Ovary (tissue), 9 donors: Measurements from ENCODE around the gene TENM4. TPM values are rescaled to one million over a fixed set of nuclear protein-coding genes. Genes with fewer than 3 reads are reported as not detected.

ENCODE experiments used
- DNase-seq, 5 donors: peaks; one replicate each; pipeline ENCODE4 v3.0.0-alpha.2; 2019 to 2020
- H3K27ac ChIP-seq, 2 donors: fragments of 200-600 bp; one replicate each; pipeline versions ENCODE4 v1.5.1 to v1.8.0; 2019 to 2022
- H3K27me3 ChIP-seq: fragments of 200-600 bp; one replicate; pipeline ENCODE4 v1.8.0; 2022
- H3K36me3 ChIP-seq: fragments of 200-600 bp; sonication (generic); one replicate; pipeline ENCODE4 v1.5.1; 2019
- H3K4me1 ChIP-seq: one replicate; pipeline ENCODE4 v1.8.1; 2013; ENCODE audit warnings: mild to moderate bottlenecking, moderate library complexity; ENCODE audit not compliant: insufficient read depth
- H3K4me3 ChIP-seq: fragments of 200-600 bp; sonication (generic); one replicate; pipeline ENCODE4 v1.5.1; 2017
- H3K9me3 ChIP-seq, 2 donors: fragments of 200-600 bp in 1 of 2; sonication (generic) in 1 of 2; one replicate each; pipeline versions ENCODE4 v1.5.1 to v1.8.1; 2013 to 2019; ENCODE audit warnings: mild to moderate bottlenecking in 1 of 2, moderate library complexity in 1 of 2
- EP300 ChIP-seq: sonication (generic); formaldehyde crosslinking; IDR thresholded peaks from one replicate; pipeline ENCODE4 v1.6.1; 2017; ENCODE audit warnings: antibody characterized with exemption
- POLR2A ChIP-seq: fragments of 450-650 bp; IDR thresholded peaks from one replicate; pipeline ENCODE4 v1.6.1; 2017; ENCODE audit warnings: antibody characterized with exemption, mild to moderate bottlenecking, moderate library complexity
- WGBS, 3 donors: extraction: QIAGEN DNeasy Blood & Tissue Kit in 1 of 3; methylation state at CpG; one replicate each; pipeline versions ENCODE4 v1.1.5 to v1.1.7; 2013 to 2017; 5-methylcytosine and 5-hydroxymethylcytosine counted together
- intact Hi-C, 4 donors: fragments of 100-400 bp; cut with DNase I; formaldehyde crosslinking; loops; one replicate each; pipeline versions ENCODE4 v1.11.0 to v1.15.1; 2022 to 2023
- polyA plus RNA-seq, 2 donors: library from polyadenylated mRNA; stranded (reverse); fragments of 200-250 nt in 1 of 2; fragments of 350-450 nt in 1 of 2; fragmentation: Illumina TruSeq in 1 of 2; extraction: RNeasy Lipid Tissue Mini Kit (QIAGEN cat#74804) in 1 of 2; gene quantifications; one replicate each; pipeline ENCODE4 v1.2.3, GENCODE V29; 2013 to 2014
- total RNA-seq, 7 donors: library from RNA; depleted of rRNA in 2 of 7; stranded (reverse); fragments of >200 nt in 2 of 7; fragmentation: NEBNext Ultra II Directional in 3 of 7; extraction: Animal tissue kit (Norgen Biotek cat#: 25700) in 3 of 7; gene quantifications; one replicate each; pipeline versions ENCODE4 v1.1.0 to v1.2.4, GENCODE V29; 2016 to 2023
- TF ChIP-seq, protein P1 (sequence below), 3 donors: fragments of 450-650 bp in 2 of 3; fragments of 200-600 bp in 1 of 3; IDR thresholded peaks; one replicate each; pipeline versions ENCODE4 v1.5.1 to v1.8.0; 2016 to 2022; ENCODE audit warnings: antibody characterized with exemption in 3 of 3, mild to moderate bottlenecking in 1 of 3
- donor health status: DM: no; HTN: no; CAD: no; lungs with moderate emphysema.
- donor health status: DM: no; HTN: no; CAD: no.
- donor health status: Bipolar disorder and iron deficiency.
- donor health status: DM: yes; HTN: yes; CAD: no.
- donor health status: DM: no; HTN: no; CAD: no.
- donor health status: DM: yes; HTN: yes; CAD: no.

TENM4 gene
- total and polyA plus RNA-seq, 9 donors = 11.0 to 206 (median 107) TPM

DNA sequence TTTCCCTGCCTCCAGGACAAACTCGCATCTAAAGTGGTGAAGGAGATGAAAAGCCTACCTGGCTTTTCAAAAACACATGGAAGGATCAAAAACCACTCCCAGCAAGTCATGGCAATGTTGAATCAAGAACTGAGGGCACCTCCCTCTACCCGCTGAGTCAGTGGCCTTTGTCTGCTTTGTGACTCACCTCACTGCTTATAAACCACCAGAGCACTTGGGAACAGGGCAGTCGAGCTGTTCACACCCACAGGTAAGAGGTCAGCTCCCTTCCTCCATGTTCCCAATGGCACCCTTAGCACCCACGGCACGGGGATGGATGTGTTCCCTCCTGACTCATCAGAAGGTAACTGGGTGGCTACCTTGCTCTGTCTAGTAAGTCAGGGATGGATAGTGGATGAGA, 21.7 kb downstream of the TENM4 start:
- no peak for DNase-seq
- H3K27ac ChIP-seq = no peak overlapping the region
- intact Hi-C loops = no loop called here

DNA sequence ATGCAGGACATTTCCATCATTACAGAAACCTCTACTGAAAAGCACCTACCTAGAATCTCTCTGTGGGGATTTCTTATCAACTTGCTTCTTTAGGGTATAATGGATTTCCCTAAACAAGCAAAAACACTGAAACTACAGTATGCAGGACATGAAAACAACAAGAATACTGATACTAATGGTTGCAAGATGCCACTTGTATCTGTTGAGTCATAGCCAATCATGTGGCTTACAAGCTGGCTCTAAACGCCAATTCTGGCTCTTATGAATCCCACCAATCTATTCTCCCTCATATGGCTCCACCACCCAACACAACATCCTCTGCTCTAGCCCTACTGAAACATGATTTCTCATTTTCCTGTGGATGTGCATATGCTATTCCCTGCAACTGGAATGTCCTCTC, 22.6 kb downstream of the TENM4 start:
- WGBS, 3 donors = 95 to 98% (median 96%) methylated on average over 1 of the region's 1 CpG
- Histone ChIP-seq H3K36me3 (no peaks in the 10 kb centered on the region), H3K27me3 (no peaks in the 10 kb centered on the region), H3K27ac (no peak overlapping the region), H3K4me3 (no peak overlapping the region), H3K9me3 (no peaks in the 10 kb centered on the region), H3K4me1 (peaks cover 24% of the 10 kb centered on the region)
- intact Hi-C loops = no loop called here
- DNase-seq = no peak
- TF ChIP-seq, protein P1, sequence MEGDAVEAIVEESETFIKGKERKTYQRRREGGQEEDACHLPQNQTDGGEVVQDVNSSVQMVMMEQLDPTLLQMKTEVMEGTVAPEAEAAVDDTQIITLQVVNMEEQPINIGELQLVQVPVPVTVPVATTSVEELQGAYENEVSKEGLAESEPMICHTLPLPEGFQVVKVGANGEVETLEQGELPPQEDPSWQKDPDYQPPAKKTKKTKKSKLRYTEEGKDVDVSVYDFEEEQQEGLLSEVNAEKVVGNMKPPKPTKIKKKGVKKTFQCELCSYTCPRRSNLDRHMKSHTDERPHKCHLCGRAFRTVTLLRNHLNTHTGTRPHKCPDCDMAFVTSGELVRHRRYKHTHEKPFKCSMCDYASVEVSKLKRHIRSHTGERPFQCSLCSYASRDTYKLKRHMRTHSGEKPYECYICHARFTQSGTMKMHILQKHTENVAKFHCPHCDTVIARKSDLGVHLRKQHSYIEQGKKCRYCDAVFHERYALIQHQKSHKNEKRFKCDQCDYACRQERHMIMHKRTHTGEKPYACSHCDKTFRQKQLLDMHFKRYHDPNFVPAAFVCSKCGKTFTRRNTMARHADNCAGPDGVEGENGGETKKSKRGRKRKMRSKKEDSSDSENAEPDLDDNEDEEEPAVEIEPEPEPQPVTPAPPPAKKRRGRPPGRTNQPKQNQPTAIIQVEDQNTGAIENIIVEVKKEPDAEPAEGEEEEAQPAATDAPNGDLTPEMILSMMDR (IDR thresholded peaks at IDR 0.05) = no peak
- TF ChIP-seq EP300 (no peak), POLR2A (no peak)

More for the DNA sequence above, 21.7 kb downstream of the TENM4 start:
- Histone ChIP-seq H3K27me3 (no peaks in the 10 kb centered on the region), H3K4me1 (peaks cover 23% of the 10 kb centered on the region), H3K9me3 (no peaks in the 10 kb centered on the region), H3K36me3 (no peaks in the 10 kb centered on the region), H3K4me3 (no peak overlapping the region)
- 87 to 93% (median 87%) methylated on average over 5 of the region's 5 CpGs for WGBS, 3 donors
- TF ChIP-seq, protein P1 (IDR thresholded peaks at IDR 0.05) = no peak
- TF ChIP-seq EP300 (no peak), POLR2A (no peak)

DNA sequence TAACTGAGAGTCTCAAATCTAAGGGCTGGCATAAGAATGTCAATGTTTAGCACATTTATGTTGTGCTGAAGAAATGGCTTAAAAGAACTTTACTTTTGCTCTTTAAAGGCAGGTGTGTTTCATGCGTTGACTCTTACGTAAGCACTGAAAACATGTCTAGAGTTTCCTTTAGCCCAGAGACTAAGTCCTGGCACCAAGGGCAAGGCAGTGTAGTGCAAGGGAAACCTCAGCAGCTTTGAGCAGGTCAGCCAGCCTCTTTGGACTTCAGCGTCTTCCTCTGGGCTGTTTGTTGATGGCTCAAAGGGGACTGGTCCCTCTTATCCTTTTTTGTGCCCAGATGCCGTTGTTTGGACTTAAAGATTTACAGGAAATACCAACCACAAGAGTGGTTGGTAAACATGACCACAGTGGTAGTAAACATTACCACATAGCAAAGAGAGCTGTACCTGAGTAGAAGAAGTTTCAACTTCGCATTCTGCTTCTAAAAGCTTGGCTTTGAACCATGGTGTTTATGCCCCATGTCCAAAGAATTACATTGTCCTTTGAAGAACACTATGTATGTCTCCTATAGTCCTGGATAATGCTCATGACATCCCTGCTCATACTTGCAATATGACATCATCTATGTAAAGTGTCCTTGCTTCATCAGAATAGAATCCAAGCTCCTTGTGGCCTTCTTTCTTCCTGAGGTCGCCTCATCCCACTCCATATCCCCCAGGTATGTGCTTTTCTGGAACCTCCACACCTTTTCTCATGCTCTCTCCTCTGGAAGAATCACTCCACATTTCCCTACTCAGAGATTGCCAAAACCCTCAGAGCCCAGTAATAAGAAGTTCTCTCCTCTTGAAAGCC, 23.5 kb downstream of the TENM4 start:
- no peaks in the 10 kb centered on the region for H3K36me3 ChIP-seq
- TF ChIP-seq POLR2A (no peak), EP300 (no peak)
- TF ChIP-seq, protein P1 (IDR thresholded peaks at IDR 0.05) = no peak
- peaks cover 22% of the 10 kb centered on the region for H3K4me1 ChIP-seq
- no peak overlapping the region for H3K4me3 ChIP-seq
- H3K9me3 ChIP-seq = no peaks in the 10 kb centered on the region
- intact Hi-C loops = no loop called here
- 82 to 98% (median 95%) methylated on average over 6 of the region's 6 CpGs for WGBS, 3 donors
- DNase-seq = no peak
- H3K27ac ChIP-seq = no peak overlapping the region
- H3K27me3 ChIP-seq = no peaks in the 10 kb centered on the region

DNA sequence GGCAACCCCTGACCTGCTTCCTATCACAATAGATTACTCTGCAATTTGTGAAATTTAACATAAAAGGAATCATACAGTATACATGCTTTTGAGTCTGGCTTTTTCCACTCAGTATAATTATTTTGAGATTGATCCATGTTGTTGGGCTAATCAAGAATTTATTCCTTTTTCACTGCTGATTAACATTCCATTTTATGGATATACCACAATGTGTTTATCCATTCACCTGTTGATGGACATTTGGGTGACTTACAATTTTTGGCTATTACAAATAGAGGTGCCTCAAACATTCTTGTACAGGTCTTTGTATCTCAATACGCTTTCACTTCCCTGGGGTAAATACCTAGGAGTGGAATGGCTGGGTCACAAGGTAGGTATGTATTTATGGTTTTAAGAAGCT, 24.9 kb downstream of the TENM4 start:
- TF ChIP-seq EP300 = no peak
- TF ChIP-seq, protein P1 (IDR thresholded peaks at IDR 0.05) = no peak
- no peak for TF ChIP-seq POLR2A
- 99 to 100% (median 100%) methylated on average over 1 of the region's 1 CpG for WGBS, 3 donors

More for the DNA sequence above, 24.9 kb downstream of the TENM4 start:
- Histone ChIP-seq H3K9me3 (no peaks in the 10 kb centered on the region), H3K27me3 (no peaks in the 10 kb centered on the region), H3K36me3 (no peaks in the 10 kb centered on the region), H3K4me1 (peaks cover 17% of the 10 kb centered on the region), H3K4me3 (no peak overlapping the region), H3K27ac (no peak overlapping the region)
- DNase-seq = no peak
- intact Hi-C loops = no loop called here
